CD4-positive, alpha-beta T cell treated with Interleukin-2 at 100 ng/mL for 4 hours (primary cell): ENCODE measurements around the gene IRF2BP2.
A peak's percentile ranks its signal among the peaks of the same experiment; 100 is the strongest.

Experiments
- DNase-seq: peaks from one replicate; pipeline ENCODE4 v3.0.0-alpha.2; 2020; ENCODE audit warnings: low spot score

IRF2BP2 gene

DNA sequence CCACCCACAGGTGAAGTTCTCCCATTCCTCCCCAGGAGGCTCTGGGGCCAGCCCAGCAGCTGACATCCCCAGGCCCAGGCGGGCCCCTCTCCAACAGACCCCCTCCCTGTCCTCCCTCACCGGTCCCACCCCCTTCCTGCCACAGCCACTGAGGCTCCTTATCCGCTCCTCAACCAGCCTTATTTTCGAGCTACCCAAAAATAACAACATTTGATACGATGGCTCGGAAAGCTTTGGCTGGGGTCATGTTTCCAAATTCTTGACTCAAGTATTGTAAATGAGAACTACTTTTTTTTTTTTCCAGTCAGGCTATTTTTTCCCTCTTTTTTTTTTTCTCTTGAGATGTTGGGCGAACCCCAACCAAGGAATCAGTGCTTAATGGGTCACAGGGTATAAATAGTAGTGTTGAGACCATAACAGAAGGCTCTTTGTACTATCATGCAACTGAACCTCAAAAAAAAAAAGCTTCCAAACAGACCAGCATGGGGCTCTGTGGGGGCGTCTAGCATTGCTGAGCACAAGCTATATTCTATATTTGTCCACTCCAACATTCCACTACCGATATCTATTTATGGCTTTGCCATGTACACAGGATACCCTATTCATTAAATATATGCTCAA, 27.2 kb downstream of the IRF2BP2 start:
- no peak for DNase-seq

- no peak for DNase-seq
Measured at GRCh38 chr1:234582186-234582585, 27.8 kb downstream of the IRF2BP2 start.

- no peak for DNase-seq
Measured at GRCh38 chr1:234581063-234581714, 28.8 kb downstream of the IRF2BP2 start.

- DNase-seq, result peak; percentile 12
Measured at GRCh38 chr1:234579967-234580366, 30.0 kb downstream of the IRF2BP2 start.

- no peak for DNase-seq
Measured at GRCh38 chr1:234578735-234579134, 31.2 kb downstream of the IRF2BP2 start.

DNA sequence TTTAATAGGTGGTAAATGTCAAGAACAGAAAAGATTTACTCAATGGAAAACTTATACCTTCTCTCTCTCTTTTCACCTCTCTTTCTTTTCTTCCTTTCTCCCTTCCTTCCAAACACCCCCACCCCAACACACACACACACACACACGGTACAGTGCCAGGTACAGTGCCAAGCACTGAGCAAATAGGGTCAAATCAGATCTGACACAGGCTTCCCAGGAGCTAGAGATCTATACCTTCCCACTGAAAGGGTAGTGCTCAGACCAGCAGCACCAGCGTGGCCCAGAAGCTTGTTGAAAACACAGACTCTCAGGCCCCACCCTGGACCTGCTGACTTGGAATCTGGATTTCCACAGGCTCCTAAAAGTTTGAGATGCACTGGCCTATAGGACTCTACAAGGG, 31.9 kb downstream of the IRF2BP2 start:
- no peak for DNase-seq

GRCh38 chr1:234573711-234574299, 36.2 kb downstream of the IRF2BP2 start:
- DNase-seq, result no peak

DNA sequence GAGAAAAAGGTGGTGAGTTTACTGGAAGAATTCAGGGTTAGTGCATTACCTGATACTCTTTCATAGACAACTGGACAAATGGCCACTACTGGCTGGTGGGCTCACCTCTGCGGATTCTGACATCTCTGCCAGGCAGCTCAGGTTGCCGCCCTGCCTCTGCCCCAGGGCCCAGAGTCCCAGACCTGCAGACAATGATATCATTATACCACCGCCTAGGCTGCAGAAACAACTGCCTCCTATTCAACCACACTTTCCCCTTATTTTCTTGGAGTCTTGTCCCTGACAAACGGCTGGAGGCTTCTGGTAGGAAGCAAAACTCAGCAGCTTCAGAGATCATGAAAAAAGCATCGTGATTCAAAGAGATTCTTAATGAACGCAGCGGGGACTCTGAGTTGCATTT, 37.0 kb downstream of the IRF2BP2 start:
- DNase-seq, result no peak

GRCh38 chr1:234571702-234572101, 38.3 kb downstream of the IRF2BP2 start:
- no peak for DNase-seq

DNA sequence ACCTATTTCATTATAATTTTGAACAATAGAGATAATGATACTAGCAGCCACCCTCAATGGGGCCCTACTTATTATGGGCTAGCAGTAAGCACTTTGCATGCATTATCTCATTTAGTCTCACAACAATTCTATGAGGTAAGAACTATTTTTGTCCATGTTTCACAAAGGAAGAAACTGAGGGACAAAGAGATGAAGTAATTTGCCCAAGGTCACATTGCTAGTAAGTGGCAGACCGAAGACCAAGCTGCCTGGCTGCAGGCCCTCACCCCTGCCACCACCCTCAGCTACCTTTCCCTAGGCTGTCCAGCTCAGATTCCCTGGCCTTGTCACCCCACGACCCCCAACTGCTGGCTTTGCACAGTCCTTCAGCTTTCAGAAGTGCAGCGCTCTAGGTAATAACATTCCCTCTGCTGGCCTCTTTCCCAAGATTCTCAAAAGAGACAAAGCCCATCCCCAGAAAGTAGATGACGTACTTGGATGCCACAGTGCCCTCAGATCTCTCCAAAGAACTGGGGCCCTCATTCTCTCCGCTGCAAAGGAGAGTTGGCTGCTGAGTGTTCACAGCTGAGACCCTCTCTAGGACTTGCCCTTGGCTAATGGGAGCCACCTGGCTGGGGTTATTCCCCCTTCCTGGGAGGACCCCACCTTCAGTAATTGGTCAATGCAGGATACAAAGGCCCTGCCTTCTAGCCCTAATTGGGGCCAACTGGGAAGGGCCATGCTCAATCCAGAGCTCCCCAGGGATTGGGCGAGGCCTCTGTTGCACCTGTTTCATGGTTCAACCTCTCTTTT, 39.5 kb downstream of the IRF2BP2 start:
- no peak for DNase-seq

DNA sequence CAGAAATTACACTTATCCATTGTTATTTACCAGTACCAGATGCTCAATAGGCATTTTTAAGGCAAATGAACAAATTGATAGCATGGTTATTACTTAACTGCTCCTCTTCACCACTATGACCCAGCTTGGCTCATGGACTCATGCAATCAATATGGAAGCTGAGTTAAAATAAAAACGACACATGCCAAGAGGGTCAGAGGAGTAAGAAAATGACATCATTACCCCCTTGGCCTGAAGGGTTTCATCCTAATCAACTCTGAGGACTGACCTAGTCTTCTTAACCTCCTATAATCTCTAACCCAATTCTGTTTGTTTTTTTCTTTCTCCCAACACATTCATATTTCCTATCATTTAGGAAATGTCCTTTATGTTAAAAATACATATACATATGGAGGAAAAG, 41.6 kb downstream of the IRF2BP2 start:
- no peak for DNase-seq

GRCh38 chr1:234565132-234565531, 44.8 kb downstream of the IRF2BP2 start:
- DNase-seq, result no peak

GRCh38 chr1:234564035-234565029, 45.6 kb downstream of the IRF2BP2 start:
- DNase-seq, result no peak

DNA sequence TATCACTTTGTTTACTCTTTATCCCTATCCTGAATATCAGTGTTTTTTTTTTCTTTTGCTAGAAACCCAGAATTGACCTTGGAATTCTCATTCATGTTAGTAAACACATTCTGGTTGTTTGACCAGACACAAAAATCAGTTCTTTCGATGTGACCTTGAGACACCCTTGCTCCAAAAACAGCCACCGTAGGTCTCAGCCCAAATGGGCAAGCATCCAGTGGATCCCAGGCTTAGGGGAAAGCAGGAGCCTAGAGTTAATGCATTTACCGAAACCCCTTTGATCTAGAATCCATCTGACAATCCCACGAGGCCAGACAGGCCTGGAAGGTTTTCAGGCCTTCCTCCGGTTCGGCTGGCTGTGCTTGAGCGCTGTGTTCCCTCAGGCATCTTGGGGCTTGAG, 47.6 kb downstream of the IRF2BP2 start:
- no peak for DNase-seq

DNA sequence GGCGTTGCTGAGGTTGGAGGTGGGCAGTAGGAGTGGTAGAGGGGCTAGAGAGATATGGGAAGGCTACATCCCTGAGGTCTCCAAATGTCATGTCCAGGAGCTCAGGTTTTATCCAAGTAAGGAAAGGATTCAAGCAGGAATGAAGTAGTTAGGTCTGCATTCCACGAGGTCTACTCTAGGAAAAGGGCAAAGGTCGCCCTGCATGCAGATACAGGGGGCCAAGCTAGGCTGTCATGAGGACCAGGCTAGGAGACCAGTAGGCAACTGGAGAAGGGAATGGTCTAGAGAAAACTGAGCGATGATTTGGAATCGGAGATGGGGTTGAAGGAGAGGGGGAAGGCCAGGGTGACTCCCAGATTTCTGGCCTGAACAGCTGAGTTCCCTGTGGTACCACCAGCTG, 48.7 kb downstream of the IRF2BP2 start:
- no peak for DNase-seq

- no peak for DNase-seq
Measured at GRCh38 chr1:234559902-234560676, 49.9 kb downstream of the IRF2BP2 start.

- DNase-seq, result no peak
Measured at GRCh38 chr1:234559152-234559901, 50.7 kb downstream of the IRF2BP2 start.

DNA sequence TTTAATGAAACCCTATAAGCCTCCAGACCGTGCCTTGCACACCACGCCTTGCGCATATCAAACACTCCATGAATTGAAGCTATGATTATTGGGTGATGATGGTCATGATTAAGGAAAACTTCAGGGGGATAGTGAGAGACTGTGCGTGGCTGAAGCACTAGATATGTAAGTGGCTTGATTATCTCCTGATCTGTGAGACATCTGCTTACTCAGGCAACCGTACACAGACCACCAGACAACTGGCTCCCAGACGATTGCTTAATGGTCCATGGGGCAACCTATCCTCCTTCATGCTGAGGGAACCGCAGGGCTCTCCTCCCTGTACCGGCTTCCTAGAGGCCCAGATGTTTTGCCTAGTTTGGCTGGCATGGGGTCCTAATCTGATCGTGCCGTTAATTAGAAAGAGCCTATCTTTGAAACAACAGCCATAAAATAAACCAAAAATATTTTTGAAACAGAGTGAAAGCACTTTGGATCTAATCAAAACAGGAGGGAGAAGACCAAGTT, 51.6 kb downstream of the IRF2BP2 start:
- DNase-seq, result no peak

DNA sequence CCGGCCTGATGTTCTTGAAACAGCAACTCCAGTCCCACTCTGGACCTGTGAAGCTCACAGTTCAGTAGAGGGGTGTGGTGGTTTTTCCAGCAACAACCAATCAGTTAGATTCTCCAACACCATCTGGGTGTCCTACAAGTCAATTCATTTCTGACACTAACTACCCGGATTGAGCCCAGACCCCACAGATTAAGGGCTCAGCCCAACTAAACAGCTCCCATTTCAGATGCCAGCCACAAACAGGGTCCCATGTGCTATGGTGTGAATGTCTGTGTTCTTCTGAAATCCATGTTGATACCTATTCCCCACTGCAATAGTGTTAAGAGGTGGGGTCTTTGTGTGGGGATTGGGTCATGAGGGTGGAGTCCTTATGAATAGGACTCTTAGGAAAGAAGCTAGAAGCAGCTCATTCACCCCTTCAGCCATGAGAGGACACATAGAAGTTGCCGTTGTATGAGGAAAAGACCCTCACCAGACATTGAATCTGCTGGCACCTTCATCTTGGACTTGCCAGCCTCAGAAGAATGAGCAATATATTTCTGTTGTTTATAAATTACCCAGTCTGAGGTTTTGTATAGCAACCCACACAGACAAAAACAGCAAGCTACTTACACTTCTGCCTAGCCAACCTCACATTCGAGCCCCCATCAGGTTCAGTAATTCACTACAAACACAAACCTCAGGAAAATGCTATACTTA, 53.6 kb downstream of the IRF2BP2 start:
- DNase-seq, result no peak
